ENCODE results near the gene PLXNA1. TPM values are rescaled to one million over a fixed set of nuclear protein-coding genes. Genes with fewer than 3 reads are reported as not detected.

The PLXNA1 gene
- polyA plus RNA-seq, 1 of the 3 experiments (the other 2 are of a cell fraction) = 48.1 TPM

- Histone ChIP-seq H3K9me3 (no peaks in the 10 kb centered on the region), H3K27me3 (ENCODE audit: insufficient read depth) (no peaks in the 10 kb centered on the region), H3K4me2 (peak overlapping the region; percentile 96), H3K27ac (ENCODE audit: low read depth in 2 of 2, low read length in 1 of 2) (peak overlapping the region in 1 of 2 experiments; percentile 28; a peak in 1 of 4 replicates), H3K9me2 (no peaks in the 10 kb centered on the region), H3K4me1 (ENCODE audit: control insufficient read depth in 1 of 2, insufficient read depth in 2 of 2, low read depth in 1 of 2, low read length in 1 of 2) (peaks cover 10 to 41% of the 10 kb centered on the region in 2 experiments; a peak in 2 of 4 replicates), H3K9ac (peak overlapping the region; percentile 86; the same call in 1 of the 2 replicates), H4K20me1 (ENCODE audit: insufficient read depth) (peaks cover 57% of the 10 kb centered on the region), H3F3A (replicated peaks; ENCODE audit: insufficient read depth) (no peaks in the 10 kb centered on the region), H2AFZ (ENCODE audit: low read depth) (no peak overlapping the region), H3K4me3 (ENCODE audit: low read depth in 2 of 2, low read length in 1 of 2) (peak overlapping the region; percentile 84 to 89), H3K36me3 (replicated peaks in 1 of 2; ENCODE audit: control insufficient read depth in 1 of 2, insufficient read depth in 2 of 2, low read length in 1 of 2) (peaks cover 0 to 12% of the 10 kb centered on the region in 2 experiments), H3K79me2 (ENCODE audit: insufficient read depth) (peaks cover 61% of the 10 kb centered on the region)
- TF ChIP-seq ELF1 (IDR thresholded peaks at IDR 0.05) (no peak), EP300 (IDR thresholded peaks at IDR 0.05; ENCODE audit: borderline replicate concordance in 1 of 2, low read depth in 1 of 2, low read length in 1 of 2) (no peak), POLR2AphosphoS5 (IDR thresholded peaks at IDR 0.05; ENCODE audit: low read depth, low read length) (no peak), REST (IDR thresholded peaks at IDR 0.05; ENCODE audit: low read depth, low read length) (no peak), USF2 (IDR thresholded peaks at IDR 0.05; ENCODE audit: borderline replicate concordance, low read depth, low read length) (no peak), SMC3 (IDR thresholded peaks at IDR 0.05; ENCODE audit: low read depth, low read length) (no peak), MAX (IDR thresholded peaks at IDR 0.05; ENCODE audit: low read depth) (no peak), CHD2 (IDR thresholded peaks at IDR 0.05; ENCODE audit: low read length, partially characterized antibody) (no peak), RFX5 (IDR thresholded peaks at IDR 0.05; ENCODE audit: low read length) (no peak), MXI1 (IDR thresholded peaks at IDR 0.05; ENCODE audit: low read depth, low read length) (no peak), USF1 (IDR thresholded peaks at IDR 0.05; ENCODE audit: borderline replicate concordance, low read depth) (no peak), RXRA (IDR thresholded peaks at IDR 0.05; ENCODE audit: borderline replicate concordance, low read depth) (no peak), JUND (IDR thresholded peaks at IDR 0.05) (no peak)
- TF ChIP-seq, protein P1, sequence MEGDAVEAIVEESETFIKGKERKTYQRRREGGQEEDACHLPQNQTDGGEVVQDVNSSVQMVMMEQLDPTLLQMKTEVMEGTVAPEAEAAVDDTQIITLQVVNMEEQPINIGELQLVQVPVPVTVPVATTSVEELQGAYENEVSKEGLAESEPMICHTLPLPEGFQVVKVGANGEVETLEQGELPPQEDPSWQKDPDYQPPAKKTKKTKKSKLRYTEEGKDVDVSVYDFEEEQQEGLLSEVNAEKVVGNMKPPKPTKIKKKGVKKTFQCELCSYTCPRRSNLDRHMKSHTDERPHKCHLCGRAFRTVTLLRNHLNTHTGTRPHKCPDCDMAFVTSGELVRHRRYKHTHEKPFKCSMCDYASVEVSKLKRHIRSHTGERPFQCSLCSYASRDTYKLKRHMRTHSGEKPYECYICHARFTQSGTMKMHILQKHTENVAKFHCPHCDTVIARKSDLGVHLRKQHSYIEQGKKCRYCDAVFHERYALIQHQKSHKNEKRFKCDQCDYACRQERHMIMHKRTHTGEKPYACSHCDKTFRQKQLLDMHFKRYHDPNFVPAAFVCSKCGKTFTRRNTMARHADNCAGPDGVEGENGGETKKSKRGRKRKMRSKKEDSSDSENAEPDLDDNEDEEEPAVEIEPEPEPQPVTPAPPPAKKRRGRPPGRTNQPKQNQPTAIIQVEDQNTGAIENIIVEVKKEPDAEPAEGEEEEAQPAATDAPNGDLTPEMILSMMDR (IDR thresholded peaks at IDR 0.05) = no peak
- WGBS (ENCODE audit: low lambda C conversion rate) = 40% methylated on average over 1 of the region's 21 CpGs
- no peak for DNase-seq
- POLR2A ChIA-PET = no interaction called here
- CTCF ChIA-PET = interaction anchor here (0.6 to 11.4 kb wide), 31 partner anchors 8 to 566 kb away, joined by 3 to 163 read pairs (median 6); no protein-coding TSS in a partner anchor
Measured at GRCh38 chr3:126984391-126985131, 1.6 kb downstream of the PLXNA1 start.

All from SK-N-SH (cell line).